Measurements from ENCODE around the gene FNDC3B. TPM values are rescaled to one million over a fixed set of nuclear protein-coding genes. Genes with fewer than 3 reads are reported as not detected.

Gene FNDC3B
- total RNA-seq, 1 donor from 2014 or later = 79.2 TPM

DNA sequence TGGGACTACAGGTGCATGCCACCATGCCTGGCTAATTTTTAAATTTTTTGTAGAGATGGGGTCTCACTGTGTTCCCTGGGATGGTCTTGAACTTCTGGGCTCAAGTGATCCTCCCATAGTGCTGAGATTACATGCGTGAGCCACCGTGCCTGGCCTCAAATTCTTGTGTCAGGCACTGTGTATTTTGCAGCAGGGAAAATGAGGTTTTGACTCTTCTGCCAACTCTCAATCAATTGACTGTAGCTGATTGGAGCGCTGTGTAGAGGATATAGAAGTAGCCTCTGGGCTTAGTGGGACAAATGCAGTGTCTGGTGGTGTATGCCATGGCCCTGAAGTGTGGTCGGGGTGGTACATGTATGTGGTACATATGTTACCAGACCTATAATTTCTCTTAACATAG, 152.3 kb downstream of the FNDC3B start:
- no peak for DNase-seq (ENCODE audit: extremely low spot score, unreplicated experiment)
- H3K27me3 Mint-ChIP-seq = no peaks in the 10 kb centered on the region
- no peak overlapping the region for H3K27ac Mint-ChIP-seq
- H3K36me3 Mint-ChIP-seq = peaks cover 8% of the 10 kb centered on the region
- H3K9me3 Mint-ChIP-seq = peaks cover 4% of the 10 kb centered on the region
- peaks cover 24% of the 10 kb centered on the region for H3K4me1 Mint-ChIP-seq (ENCODE audit: unreplicated experiment)
- TF ChIP-seq, protein P1, sequence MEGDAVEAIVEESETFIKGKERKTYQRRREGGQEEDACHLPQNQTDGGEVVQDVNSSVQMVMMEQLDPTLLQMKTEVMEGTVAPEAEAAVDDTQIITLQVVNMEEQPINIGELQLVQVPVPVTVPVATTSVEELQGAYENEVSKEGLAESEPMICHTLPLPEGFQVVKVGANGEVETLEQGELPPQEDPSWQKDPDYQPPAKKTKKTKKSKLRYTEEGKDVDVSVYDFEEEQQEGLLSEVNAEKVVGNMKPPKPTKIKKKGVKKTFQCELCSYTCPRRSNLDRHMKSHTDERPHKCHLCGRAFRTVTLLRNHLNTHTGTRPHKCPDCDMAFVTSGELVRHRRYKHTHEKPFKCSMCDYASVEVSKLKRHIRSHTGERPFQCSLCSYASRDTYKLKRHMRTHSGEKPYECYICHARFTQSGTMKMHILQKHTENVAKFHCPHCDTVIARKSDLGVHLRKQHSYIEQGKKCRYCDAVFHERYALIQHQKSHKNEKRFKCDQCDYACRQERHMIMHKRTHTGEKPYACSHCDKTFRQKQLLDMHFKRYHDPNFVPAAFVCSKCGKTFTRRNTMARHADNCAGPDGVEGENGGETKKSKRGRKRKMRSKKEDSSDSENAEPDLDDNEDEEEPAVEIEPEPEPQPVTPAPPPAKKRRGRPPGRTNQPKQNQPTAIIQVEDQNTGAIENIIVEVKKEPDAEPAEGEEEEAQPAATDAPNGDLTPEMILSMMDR (conservative IDR thresholded peaks at IDR 0.05) = no peak
- H3K4me3 Mint-ChIP-seq = no peak overlapping the region

DNA sequence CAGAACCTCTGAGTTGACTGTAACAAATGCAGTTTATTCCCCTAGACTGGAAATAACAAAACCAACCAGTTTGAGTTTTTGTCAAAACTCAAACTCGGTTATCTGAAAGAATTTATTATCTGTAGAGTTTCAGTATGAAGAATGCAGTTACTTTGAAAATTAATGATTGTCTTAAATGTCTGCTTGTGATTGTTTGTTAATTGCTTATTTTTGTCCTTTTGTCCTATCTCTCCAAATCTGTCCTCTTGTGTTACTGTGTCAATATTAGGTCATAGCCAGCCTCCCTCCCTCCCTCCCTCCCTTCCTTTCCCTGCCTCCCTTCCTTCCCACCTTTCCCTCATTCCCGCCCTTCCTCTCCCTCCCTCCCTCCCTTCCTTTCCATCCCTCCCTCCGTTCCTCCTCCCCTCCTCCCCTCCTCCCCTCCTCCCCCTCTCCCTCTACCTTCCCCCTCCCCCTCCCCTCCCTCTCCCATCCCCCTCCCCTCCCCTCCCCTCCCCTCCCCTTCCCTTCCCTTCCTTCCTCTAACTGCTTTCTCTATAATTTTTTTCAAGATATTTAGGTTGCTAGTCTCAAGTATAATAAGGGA, 153.5 kb downstream of the FNDC3B start:
- Mint-ChIP-seq H3K27ac (no peak overlapping the region), H3K4me3 (no peak overlapping the region), H3K9me3 (peaks cover 4% of the 10 kb centered on the region), H3K4me1 (ENCODE audit: unreplicated experiment) (peaks cover 24% of the 10 kb centered on the region), H3K36me3 (peaks cover 6% of the 10 kb centered on the region), H3K27me3 (no peaks in the 10 kb centered on the region)
- DNase-seq (ENCODE audit: extremely low spot score, unreplicated experiment) = no peak
- TF ChIP-seq, protein P1 (conservative IDR thresholded peaks at IDR 0.05) = no peak

DNA sequence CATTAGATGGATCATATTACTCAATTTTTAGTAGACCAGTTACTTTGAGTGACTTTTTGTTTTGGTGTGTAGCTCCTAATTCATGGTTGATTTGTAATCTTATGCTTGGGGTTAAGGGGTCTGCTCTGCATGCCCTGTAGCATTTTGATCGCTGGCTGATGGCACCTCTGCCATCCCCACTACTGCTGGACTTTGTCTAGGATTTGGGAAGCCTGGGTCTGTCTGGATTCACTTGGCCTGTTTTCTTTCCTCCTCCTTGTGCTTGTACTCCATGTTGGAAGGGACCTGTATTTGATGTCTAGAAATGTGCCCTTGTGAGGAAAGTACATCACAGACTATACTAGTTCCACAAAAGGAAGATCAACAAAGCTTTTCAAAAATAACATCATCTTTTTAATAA, 154.1 kb downstream of the FNDC3B start:
- Mint-ChIP-seq H3K4me1 (ENCODE audit: unreplicated experiment) (peaks cover 24% of the 10 kb centered on the region), H3K27me3 (no peaks in the 10 kb centered on the region), H3K27ac (peak overlapping the region; percentile 31), H3K9me3 (peaks cover 4% of the 10 kb centered on the region), H3K4me3 (no peak overlapping the region), H3K36me3 (peaks cover 10% of the 10 kb centered on the region)
- DNase-seq (ENCODE audit: extremely low spot score, unreplicated experiment) = no peak
- TF ChIP-seq, protein P1 (conservative IDR thresholded peaks at IDR 0.05) = no peak

DNA sequence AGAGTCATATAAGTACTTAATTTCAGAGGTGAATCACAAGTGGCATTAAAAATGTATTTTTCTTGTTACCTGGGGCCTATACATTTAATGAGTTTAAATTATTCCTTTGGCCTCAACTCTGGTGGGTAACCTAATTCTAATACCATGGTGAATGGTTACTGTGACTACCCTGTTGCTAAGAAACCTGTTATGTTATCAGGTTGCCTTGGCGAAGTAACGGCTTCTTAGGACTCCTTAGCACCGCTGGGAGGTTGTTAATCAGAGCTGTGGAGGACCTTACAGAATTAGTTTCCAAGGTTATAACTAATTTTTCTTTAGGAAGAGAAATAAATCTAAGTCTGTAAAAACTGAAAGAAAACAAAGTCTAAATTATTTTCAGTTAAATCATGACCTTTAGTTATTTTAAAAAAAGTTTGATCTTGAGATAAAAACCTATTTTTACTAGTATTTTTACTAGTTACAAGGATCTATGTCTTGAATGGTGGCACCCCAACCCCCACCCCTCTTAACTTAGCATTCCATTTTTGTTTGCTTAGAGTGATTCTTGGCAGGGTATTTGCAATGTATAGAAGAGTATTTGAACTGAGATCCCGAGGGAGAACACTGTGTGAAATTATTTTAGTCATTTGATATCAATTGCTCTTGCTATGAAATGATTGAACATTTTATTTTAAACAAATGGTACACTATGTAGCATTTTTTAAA, 155.5 kb downstream of the FNDC3B start:
- TF ChIP-seq, protein P1 (conservative IDR thresholded peaks at IDR 0.05) = no peak
- DNase-seq (ENCODE audit: extremely low spot score, unreplicated experiment) = no peak
- Mint-ChIP-seq H3K27me3 (no peaks in the 10 kb centered on the region), H3K4me1 (ENCODE audit: unreplicated experiment) (peaks cover 24% of the 10 kb centered on the region), H3K36me3 (peaks cover 13% of the 10 kb centered on the region), H3K4me3 (peak overlapping the region; percentile 4), H3K9me3 (peaks cover 4% of the 10 kb centered on the region), H3K27ac (peak overlapping the region; percentile 3)

DNA sequence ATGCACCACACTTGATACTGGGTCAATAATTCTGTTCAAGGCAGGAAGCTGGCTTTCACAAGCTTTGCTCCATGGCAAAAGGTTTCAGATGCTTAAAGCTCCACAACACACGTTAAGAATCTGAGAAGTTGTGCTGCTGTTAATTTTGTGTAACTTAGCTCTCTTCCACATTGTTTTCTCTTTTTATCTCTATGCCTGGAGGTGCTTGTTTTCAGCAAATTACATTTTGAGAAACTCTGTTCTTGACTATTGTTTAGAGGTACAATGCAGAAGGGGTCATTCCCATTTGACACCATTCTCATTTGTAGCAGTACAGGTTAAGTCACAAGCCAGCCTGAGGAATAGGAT, 156.0 kb downstream of the FNDC3B start:
- Mint-ChIP-seq H3K36me3 (peaks cover 13% of the 10 kb centered on the region), H3K4me1 (ENCODE audit: unreplicated experiment) (peaks cover 24% of the 10 kb centered on the region), H3K27ac (peak overlapping the region; percentile 3), H3K4me3 (peak overlapping the region; percentile 4), H3K9me3 (peaks cover 4% of the 10 kb centered on the region), H3K27me3 (no peaks in the 10 kb centered on the region)
- TF ChIP-seq, protein P1 (conservative IDR thresholded peaks at IDR 0.05) = no peak
- no peak for DNase-seq (ENCODE audit: extremely low spot score, unreplicated experiment)

All from type B pancreatic cell (in vitro differentiated cells).